ENCODE results near the gene AASDH. TPM values are rescaled to one million over a fixed set of nuclear protein-coding genes. Genes with fewer than 3 reads are reported as not detected.

AASDH gene
- polyA plus RNA-seq, 2 of the 4 experiments (the other 2 are of a cell fraction), result 4.8 to 12.2 TPM

DNA sequence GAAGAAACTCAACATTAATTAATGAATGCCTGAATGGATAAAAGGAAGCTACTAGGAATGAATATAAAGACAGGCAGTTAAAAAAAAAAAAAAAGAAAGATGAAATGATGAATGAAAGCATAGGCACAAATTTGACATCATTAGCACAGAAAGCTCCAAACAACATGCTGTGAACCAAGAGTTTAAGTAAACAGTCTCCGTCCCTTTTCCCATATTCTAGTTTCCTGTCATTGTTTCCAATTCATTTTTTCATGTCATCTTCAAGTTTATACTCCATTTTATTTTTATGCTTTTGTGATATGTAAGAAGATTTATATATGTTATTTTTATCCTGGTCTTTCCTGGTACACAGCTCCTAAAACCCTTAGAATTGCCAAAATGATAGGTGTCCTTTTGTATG lies 17.7 kb upstream of the AASDH start:
- Histone ChIP-seq H3K4me3 (no peak overlapping the region), H3K27ac (no peak overlapping the region), H3K9me3 (no peaks in the 10 kb centered on the region), H3K4me1 (peaks cover 5% of the 10 kb centered on the region), H3K4me2 (no peak overlapping the region)
- DNase-seq (ENCODE audit: low read depth in 1 of 2, low spot score in 1 of 2) (no peak), ATAC-seq (no peak), FAIRE-seq (no peak)
- POLR2A ChIA-PET, result no interaction called here
- CTCF ChIA-PET, result no interaction called here
- 91% methylated on average over 1 of the region's 1 CpG for WGBS (ENCODE audit: missing lambda C conversion rate)
- TF ChIP-seq NPAS2 (CRISPR knock-in tag; IDR thresholded peaks at IDR 0.05; ENCODE audit: borderline replicate concordance) (no peak), CBX2 (IDR thresholded peaks at IDR 0.05; ENCODE audit: borderline replicate concordance, low read depth) (no peak)

DNA sequence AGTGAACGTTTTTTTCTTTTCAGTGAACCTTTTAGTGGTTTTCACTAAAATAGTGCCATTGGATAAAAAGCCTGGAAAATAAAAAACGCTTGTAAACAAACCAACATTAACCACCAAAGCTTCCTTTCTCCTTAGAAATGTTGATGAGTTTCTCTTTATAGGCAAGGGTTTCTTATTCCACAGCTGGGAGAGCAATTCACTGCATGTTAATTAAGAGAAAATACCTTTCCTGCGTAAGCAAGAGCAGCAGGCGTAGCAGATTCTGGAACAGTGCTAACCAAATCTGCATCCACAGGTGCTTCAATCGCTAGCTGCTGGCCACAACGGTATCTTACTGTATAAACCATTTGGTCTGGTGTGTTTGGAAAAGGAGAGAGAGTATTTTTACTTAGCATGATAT lies 13.3 kb upstream of the AASDH start:
- CTCF ChIA-PET, result no interaction called here
- Histone ChIP-seq H3K4me2 (no peak overlapping the region), H3K4me3 (no peak overlapping the region), H3K4me1 (no peaks in the 10 kb centered on the region), H3K9me3 (no peaks in the 10 kb centered on the region), H3K27ac (no peak overlapping the region)
- TF ChIP-seq TP53 (CRISPR knock-in tag; IDR thresholded peaks at IDR 0.05) (no peak), ZNF302 (CRISPR knock-in tag; IDR thresholded peaks at IDR 0.05) (no peak), GATA3 (IDR thresholded peaks at IDR 0.05; ENCODE audit: borderline replicate concordance) (no peak)
- TF ChIP-seq, protein P1, sequence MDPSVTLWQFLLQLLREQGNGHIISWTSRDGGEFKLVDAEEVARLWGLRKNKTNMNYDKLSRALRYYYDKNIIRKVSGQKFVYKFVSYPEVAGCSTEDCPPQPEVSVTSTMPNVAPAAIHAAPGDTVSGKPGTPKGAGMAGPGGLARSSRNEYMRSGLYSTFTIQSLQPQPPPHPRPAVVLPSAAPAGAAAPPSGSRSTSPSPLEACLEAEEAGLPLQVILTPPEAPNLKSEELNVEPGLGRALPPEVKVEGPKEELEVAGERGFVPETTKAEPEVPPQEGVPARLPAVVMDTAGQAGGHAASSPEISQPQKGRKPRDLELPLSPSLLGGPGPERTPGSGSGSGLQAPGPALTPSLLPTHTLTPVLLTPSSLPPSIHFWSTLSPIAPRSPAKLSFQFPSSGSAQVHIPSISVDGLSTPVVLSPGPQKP (IDR thresholded peaks at IDR 0.05; ENCODE audit: low read depth, low read length), result no peak
- FAIRE-seq, result no peak
- no peak for ATAC-seq
- POLR2A ChIA-PET, result interaction anchor here (1.9 kb wide), 1 partner anchor 13 kb away, joined by 5 read pairs; the partner anchor contains the start of gene AASDH
- no peak for DNase-seq (ENCODE audit: low read depth in 1 of 2, low spot score in 1 of 2)
- 80% methylated on average over 6 of the region's 6 CpGs for WGBS (ENCODE audit: missing lambda C conversion rate)

DNA sequence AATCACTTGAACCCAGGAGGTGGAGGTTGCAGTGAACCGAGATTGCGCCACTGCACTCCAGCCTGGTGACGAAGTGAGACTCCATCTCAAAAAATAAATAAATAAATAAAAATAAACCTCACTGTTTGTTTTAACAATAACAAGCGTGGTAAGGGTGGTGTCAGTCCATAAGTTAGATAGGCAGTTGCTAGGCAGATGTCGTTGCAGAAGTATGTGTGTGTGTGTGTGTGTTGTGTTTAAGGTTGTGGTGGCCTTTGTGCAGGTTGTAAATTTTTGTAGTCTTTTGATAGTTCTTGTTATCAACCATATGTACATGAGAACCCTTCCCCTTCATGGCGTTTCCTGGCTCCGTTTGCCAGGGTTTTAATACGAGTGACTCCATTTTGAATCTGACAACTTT lies 4.0 kb upstream of the AASDH start:
- WGBS (ENCODE audit: missing lambda C conversion rate), result 93% methylated on average over 8 of the region's 8 CpGs
- no peak overlapping the region for H3K27ac ChIP-seq
- DNase-seq (ENCODE audit: low read depth in 1 of 2, low spot score in 1 of 2) (no peak), FAIRE-seq (no peak), ATAC-seq (no peak)
- H3K4me1 ChIP-seq, result no peaks in the 10 kb centered on the region; the same call in 2 of the 3 replicates
- ChIA-PET POLR2A (no interaction called here), CTCF (no interaction called here)
- H3K4me3 ChIP-seq, result no peak overlapping the region
- H3K4me2 ChIP-seq, result no peak overlapping the region
- H3K9me3 ChIP-seq, result no peaks in the 10 kb centered on the region
- TF ChIP-seq, protein P2, sequence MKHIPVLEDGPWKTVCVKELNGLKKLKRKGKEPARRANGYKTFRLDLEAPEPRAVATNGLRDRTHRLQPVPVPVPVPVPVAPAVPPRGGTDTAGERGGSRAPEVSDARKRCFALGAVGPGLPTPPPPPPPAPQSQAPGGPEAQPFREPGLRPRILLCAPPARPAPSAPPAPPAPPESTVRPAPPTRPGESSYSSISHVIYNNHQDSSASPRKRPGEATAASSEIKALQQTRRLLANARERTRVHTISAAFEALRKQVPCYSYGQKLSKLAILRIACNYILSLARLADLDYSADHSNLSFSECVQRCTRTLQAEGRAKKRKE (CRISPR knock-in tag; IDR thresholded peaks at IDR 0.05; ENCODE audit: low read depth), result no peak
- TF ChIP-seq, protein P3, sequence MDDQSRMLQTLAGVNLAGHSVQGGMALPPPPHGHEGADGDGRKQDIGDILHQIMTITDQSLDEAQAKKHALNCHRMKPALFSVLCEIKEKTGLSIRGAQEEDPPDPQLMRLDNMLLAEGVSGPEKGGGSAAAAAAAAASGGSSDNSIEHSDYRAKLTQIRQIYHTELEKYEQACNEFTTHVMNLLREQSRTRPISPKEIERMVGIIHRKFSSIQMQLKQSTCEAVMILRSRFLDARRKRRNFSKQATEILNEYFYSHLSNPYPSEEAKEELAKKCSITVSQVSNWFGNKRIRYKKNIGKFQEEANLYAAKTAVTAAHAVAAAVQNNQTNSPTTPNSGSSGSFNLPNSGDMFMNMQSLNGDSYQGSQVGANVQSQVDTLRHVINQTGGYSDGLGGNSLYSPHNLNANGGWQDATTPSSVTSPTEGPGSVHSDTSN (IDR thresholded peaks at IDR 0.05), result no peak
- TF ChIP-seq HOXB13 (CRISPR knock-in tag; IDR thresholded peaks at IDR 0.05; ENCODE audit: low read depth), result no peak
- no peak for TF ChIP-seq HEYL (CRISPR knock-in tag; IDR thresholded peaks at IDR 0.05)
- TF ChIP-seq POLR2AphosphoS2 (conservative IDR thresholded peaks at IDR 0.05; ENCODE audit: low read length), result no peak
- no peak for TF ChIP-seq NR3C1 (IDR thresholded peaks at IDR 0.05)
- TF ChIP-seq ZFP36 (IDR thresholded peaks at IDR 0.05; ENCODE audit: borderline replicate concordance, partially characterized antibody), result no peak
- TF ChIP-seq, protein P4, sequence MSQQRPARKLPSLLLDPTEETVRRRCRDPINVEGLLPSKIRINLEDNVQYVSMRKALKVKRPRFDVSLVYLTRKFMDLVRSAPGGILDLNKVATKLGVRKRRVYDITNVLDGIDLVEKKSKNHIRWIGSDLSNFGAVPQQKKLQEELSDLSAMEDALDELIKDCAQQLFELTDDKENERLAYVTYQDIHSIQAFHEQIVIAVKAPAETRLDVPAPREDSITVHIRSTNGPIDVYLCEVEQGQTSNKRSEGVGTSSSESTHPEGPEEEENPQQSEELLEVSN (IDR thresholded peaks at IDR 0.05; ENCODE audit: borderline replicate concordance, low read depth), result no peak
- TF ChIP-seq CHD4 (IDR thresholded peaks at IDR 0.05; ENCODE audit: borderline replicate concordance), result no peak
- TF ChIP-seq ZNF302 (CRISPR knock-in tag; IDR thresholded peaks at IDR 0.05), result no peak
- no peak for TF ChIP-seq PHF8 (IDR thresholded peaks at IDR 0.05; ENCODE audit: borderline replicate concordance, low read depth)
- TF ChIP-seq, protein P5, sequence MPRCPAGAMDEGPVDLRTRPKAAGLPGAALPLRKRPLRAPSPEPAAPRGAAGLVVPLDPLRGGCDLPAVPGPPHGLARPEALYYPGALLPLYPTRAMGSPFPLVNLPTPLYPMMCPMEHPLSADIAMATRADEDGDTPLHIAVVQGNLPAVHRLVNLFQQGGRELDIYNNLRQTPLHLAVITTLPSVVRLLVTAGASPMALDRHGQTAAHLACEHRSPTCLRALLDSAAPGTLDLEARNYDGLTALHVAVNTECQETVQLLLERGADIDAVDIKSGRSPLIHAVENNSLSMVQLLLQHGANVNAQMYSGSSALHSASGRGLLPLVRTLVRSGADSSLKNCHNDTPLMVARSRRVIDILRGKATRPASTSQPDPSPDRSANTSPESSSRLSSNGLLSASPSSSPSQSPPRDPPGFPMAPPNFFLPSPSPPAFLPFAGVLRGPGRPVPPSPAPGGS (IDR thresholded peaks at IDR 0.05), result no peak
